B cell (primary cell): ENCODE measurements around the gene KIAA0586. TPM values are rescaled to one million over a fixed set of nuclear protein-coding genes. Genes with fewer than 3 reads are reported as not detected.
"Not testable (repeated sequence)": the region's sequence is repeated elsewhere in the genome, so short reads cannot be mapped to it uniquely, and the experiment has no call there.

Source experiments
- ATAC-seq: fragments of 200-7000 bp; cut with Tn5 transposase; one replicate; pipeline ENCODE4 v1.10.0; 2021; ENCODE audit warnings: low read depth, mild to moderate bottlenecking, moderate number of reproducible peaks, moderate library complexity
- CTCF ChIA-PET: fragments of 350-600 bp; sonication (Branson Sonifier 250); formaldehyde crosslinking; loops from one replicate; lab custom pipeline; 2021; ENCODE audit warnings: antibody characterized with exemption, inconsistent platforms; lab: Charles Lee
- POLR2A ChIA-PET: fragments of 350-600 bp; sonication (Branson Sonifier 250); formaldehyde crosslinking; loops from one replicate; lab custom pipeline; 2021; ENCODE audit warnings: antibody characterized with exemption; lab: Charles Lee
- DNase-seq: peaks from one replicate; pipeline ENCODE4 v3.0.0; 2013
- H2AFZ ChIP-seq: 2 replicates; pipeline ENCODE4 v1.6.1; 2012; ENCODE audit warnings: mild to moderate bottlenecking, low read depth, low read length; ENCODE audit not compliant: insufficient read depth, poor library complexity, severe bottlenecking
- H3K27ac ChIP-seq, 2 donors: 1 replicate in 1 of 2; 2 replicates in 1 of 2; pipeline ENCODE4 v1.5.1; 2012 to 2013; ENCODE audit warnings: low read length in 2 of 2, mild to moderate bottlenecking in 2 of 2, moderate library complexity in 1 of 2
- H3K27me3 ChIP-seq, 4 experiments: fragments of 200-600 bp in 1 of 4; sonication (generic) in 1 of 4; replicated peaks in 1 of 4; 1 replicate in 2 of 4; 2 replicates in 2 of 4; pipeline versions ENCODE4 v1.6.1 to v1.7.0; 2013 to 2016; ENCODE audit warnings: low read length in 3 of 4, mild to moderate bottlenecking in 2 of 4, mixed read lengths in 1 of 4, moderate library complexity in 1 of 4; ENCODE audit not compliant: insufficient read depth in 4 of 4, control insufficient read depth in 3 of 4; ENCODE audit errors: control extremely low read depth in 1 of 4
- H3K36me3 ChIP-seq, 2 experiments: replicated peaks in 1 of 2; 1 replicate in 1 of 2; 2 replicates in 1 of 2; pipeline versions ENCODE4 v1.6.1 to v1.7.1; 2013; ENCODE audit warnings: low read length in 1 of 2; ENCODE audit not compliant: insufficient read depth in 2 of 2, control insufficient read depth in 1 of 2; ENCODE audit errors: control extremely low read depth in 1 of 2, extremely low read depth in 1 of 2
- H3K4me1 ChIP-seq, 2 donors: fragments of 200-600 bp in 1 of 2; sonication (generic) in 1 of 2; 1 replicate in 1 of 2; 2 replicates in 1 of 2; pipeline versions ENCODE4 v1.5.1 to v1.6.1; 2013 to 2017; ENCODE audit warnings: low read length in 2 of 2; ENCODE audit not compliant: control insufficient read depth in 2 of 2, insufficient read depth in 2 of 2
- H3K4me2 ChIP-seq: replicated peaks from 2 replicates; pipeline ENCODE3; 2012; ENCODE audit warnings: mild to moderate bottlenecking, low read depth, low read length; ENCODE audit not compliant: poor library complexity, severe bottlenecking
- H3K4me3 ChIP-seq, 5 experiments: fragments of 200-600 bp in 1 of 5; sonication (generic) in 1 of 5; 1 replicate in 3 of 5; 2 replicates in 2 of 5; pipeline versions ENCODE4 v1.5.1 to v1.7.0; 2011 to 2016; ENCODE audit warnings: low read length in 4 of 5, mild to moderate bottlenecking in 4 of 5, low read depth in 2 of 5, control low read depth in 1 of 5, moderate library complexity in 1 of 5; ENCODE audit not compliant: insufficient read depth in 1 of 5; ENCODE audit errors: control extremely low read depth in 1 of 5, extremely low read depth in 1 of 5
- H3K79me2 ChIP-seq: fragments of 200-600 bp; sonication (generic); one replicate; pipeline ENCODE4 v1.6.0; 2016; ENCODE audit warnings: low read length; ENCODE audit not compliant: control insufficient read depth, insufficient read depth
- H3K9ac ChIP-seq: fragments of 200-600 bp; sonication (generic); 2 replicates; pipeline ENCODE4 v1.6.1; 2017; ENCODE audit warnings: mild to moderate bottlenecking, low read length, moderate library complexity
- H3K9me3 ChIP-seq, 3 donors: one replicate each; pipeline versions ENCODE4 v1.6.1 to v1.7.1; 2013; ENCODE audit warnings: low read length in 2 of 3; ENCODE audit not compliant: control insufficient read depth in 2 of 3, insufficient read depth in 1 of 3; ENCODE audit errors: control extremely low read depth in 1 of 3
- H4K20me1 ChIP-seq: 2 replicates; pipeline ENCODE4 v1.6.0; 2012; ENCODE audit warnings: mild to moderate bottlenecking, low read length; ENCODE audit not compliant: insufficient read depth, control insufficient read depth, poor library complexity, severe bottlenecking
- H3K27ac Mint-ChIP-seq: one replicate; pipeline ENCODE4 v1.8.0; 2021; ENCODE audit warnings: mixed read lengths
- H3K27me3 Mint-ChIP-seq: one replicate; pipeline ENCODE4 v1.8.0; 2021; ENCODE audit warnings: mixed read lengths
- H3K4me1 Mint-ChIP-seq: one replicate; pipeline ENCODE4 v1.8.0; 2021; ENCODE audit warnings: mixed read lengths
- H3K4me3 Mint-ChIP-seq: one replicate; pipeline ENCODE4 v1.8.0; 2021; ENCODE audit warnings: mixed read lengths
- H3K9me3 Mint-ChIP-seq: one replicate; pipeline ENCODE4 v1.8.0; 2022; ENCODE audit warnings: mixed read lengths; ENCODE audit not compliant: insufficient read depth
- EZH2 ChIP-seq: IDR thresholded peaks from 2 replicates; pipeline ENCODE4 v1.6.1; 2012; ENCODE audit warnings: borderline replicate concordance, low read depth, mild to moderate bottlenecking, moderate library complexity, low read length; ENCODE audit not compliant: insufficient read depth, poor library complexity, severe bottlenecking
- WGBS: methylation state at CpG from one replicate; pipeline ENCODE4 v1.1.5; 2013; ENCODE audit warnings: missing lambda C conversion rate; ENCODE audit not compliant: insufficient coverage; 5-methylcytosine and 5-hydroxymethylcytosine counted together
- intact Hi-C: fragments of 100-400 bp; cut with micrococcal nuclease; formaldehyde crosslinking; loops from one replicate; pipeline ENCODE4 v1.10.0; 2022
- polyA plus RNA-seq: library from polyadenylated mRNA; depleted of rRNA; stranded (reverse); fragments of >200 nt; gene quantifications from 2 replicates; pipeline ENCODE4 v1.2.3, GENCODE V29; 2012
- total RNA-seq, 2 donors: library from RNA; stranded (reverse); fragments of 120-200 nt in 1 of 2; gene quantifications; 1 replicate in 1 of 2; 2 replicates in 1 of 2; pipeline versions ENCODE4 v1.2.3 to v1.2.4, GENCODE V29; 2013 to 2022
- TF ChIP-seq, protein P1 (sequence below): fragments of 200-600 bp; IDR thresholded peaks from one replicate; pipeline ENCODE4 v1.8.0; 2022; ENCODE audit warnings: antibody characterized with exemption, mild to moderate bottlenecking

Gene KIAA0586
- total and polyA plus RNA-seq, 2 donors (not counting 1 experiment from before 2014, with no cell fraction given), result 12.2 to 27.5 TPM

DNA sequence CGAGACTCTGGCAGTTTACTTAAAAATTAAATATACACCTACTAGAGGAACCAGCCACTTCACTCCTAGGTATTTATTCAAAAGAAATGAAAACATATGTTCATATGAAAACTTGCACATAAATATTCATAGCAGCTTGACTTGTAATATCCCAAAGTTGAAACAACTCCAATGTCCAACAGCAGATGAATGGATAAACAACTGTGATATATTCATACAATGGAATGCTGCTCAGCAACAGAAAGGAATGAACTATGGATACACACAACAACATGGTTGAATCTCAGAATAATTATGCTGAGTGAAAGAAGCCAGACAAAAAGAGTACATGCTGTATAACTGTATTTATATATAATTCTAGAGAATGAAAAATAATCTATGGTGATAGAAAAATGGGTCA is 156.9 kb downstream of the KIAA0586 start:
- Histone ChIP-seq H3K4me2 (no peak overlapping the region), H3K9ac (no peak overlapping the region), H3K36me3 (no peaks in the 10 kb centered on the region), H3K4me1 (no peaks in the 10 kb centered on the region), H3K9me3 (no peaks in the 10 kb centered on the region), H4K20me1 (no peaks in the 10 kb centered on the region), H2AFZ (no peak overlapping the region), H3K4me3 (no peak overlapping the region), H3K27me3 (no peaks in the 10 kb centered on the region), H3K79me2 (no peaks in the 10 kb centered on the region), H3K27ac (no peak overlapping the region)
- H3K27me3 Mint-ChIP-seq, result peaks cover 17% of the 10 kb centered on the region
- DNase-seq (no peak), ATAC-seq (no peak)
- H3K4me1 Mint-ChIP-seq, result no peaks in the 10 kb centered on the region
- intact Hi-C loops, result no loop called here
- H3K9me3 Mint-ChIP-seq, result peaks cover 7% of the 10 kb centered on the region
- H3K27ac Mint-ChIP-seq, result no peak overlapping the region
- no peak overlapping the region for H3K4me3 Mint-ChIP-seq
- CTCF ChIA-PET, result no interaction called here
- TF ChIP-seq, protein P1, sequence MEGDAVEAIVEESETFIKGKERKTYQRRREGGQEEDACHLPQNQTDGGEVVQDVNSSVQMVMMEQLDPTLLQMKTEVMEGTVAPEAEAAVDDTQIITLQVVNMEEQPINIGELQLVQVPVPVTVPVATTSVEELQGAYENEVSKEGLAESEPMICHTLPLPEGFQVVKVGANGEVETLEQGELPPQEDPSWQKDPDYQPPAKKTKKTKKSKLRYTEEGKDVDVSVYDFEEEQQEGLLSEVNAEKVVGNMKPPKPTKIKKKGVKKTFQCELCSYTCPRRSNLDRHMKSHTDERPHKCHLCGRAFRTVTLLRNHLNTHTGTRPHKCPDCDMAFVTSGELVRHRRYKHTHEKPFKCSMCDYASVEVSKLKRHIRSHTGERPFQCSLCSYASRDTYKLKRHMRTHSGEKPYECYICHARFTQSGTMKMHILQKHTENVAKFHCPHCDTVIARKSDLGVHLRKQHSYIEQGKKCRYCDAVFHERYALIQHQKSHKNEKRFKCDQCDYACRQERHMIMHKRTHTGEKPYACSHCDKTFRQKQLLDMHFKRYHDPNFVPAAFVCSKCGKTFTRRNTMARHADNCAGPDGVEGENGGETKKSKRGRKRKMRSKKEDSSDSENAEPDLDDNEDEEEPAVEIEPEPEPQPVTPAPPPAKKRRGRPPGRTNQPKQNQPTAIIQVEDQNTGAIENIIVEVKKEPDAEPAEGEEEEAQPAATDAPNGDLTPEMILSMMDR, result no peak
- TF ChIP-seq EZH2, result no peak
- no CpG with 5 or more reads among the region's 1 CpG for WGBS
- POLR2A ChIA-PET, result no interaction called here

DNA sequence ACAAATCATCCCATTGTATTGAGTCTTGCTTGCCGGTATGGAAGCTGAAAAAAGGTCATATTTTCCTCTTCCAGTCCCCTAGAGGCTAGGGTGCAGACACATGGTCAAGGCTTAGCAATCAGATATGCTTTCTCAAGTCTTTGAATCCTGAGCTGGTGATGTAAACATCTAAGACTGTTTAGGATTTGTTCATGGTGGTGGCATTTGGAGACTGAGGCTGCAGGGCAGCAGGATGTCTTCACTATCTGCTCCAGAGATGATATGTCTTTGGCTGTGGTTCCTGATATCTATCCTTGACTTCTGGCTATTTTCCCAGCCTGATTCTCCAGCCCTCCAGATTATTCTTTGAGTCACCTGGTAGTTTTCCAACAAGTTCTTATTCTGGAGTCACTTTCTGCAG is 159.8 kb downstream of the KIAA0586 start:
- ChIA-PET POLR2A (no interaction called here), CTCF (no interaction called here)
- no peak for TF ChIP-seq EZH2
- TF ChIP-seq, protein P1, result no peak
- H3K9ac ChIP-seq, result no peak overlapping the region
- ATAC-seq (no peak), DNase-seq (no peak)
- intact Hi-C loops, result no loop called here
- no peaks in the 10 kb centered on the region for H3K9me3 ChIP-seq
- no peaks in the 10 kb centered on the region for H3K27me3 ChIP-seq
- H3K36me3 ChIP-seq, result no peaks in the 10 kb centered on the region
- no peak overlapping the region for H3K4me3 ChIP-seq
- no CpG with 5 or more reads among the region's 1 CpG for WGBS
- Mint-ChIP-seq H3K9me3 (peaks cover 2% of the 10 kb centered on the region), H3K4me1 (no peaks in the 10 kb centered on the region), H3K4me3 (no peak overlapping the region), H3K27me3 (peaks cover 9% of the 10 kb centered on the region), H3K27ac (no peak overlapping the region)
- H3K4me2 ChIP-seq, result no peak overlapping the region
- H3K4me1 ChIP-seq, result no peaks in the 10 kb centered on the region
- no peak overlapping the region for H2AFZ ChIP-seq
- H4K20me1 ChIP-seq, result no peaks in the 10 kb centered on the region
- H3K27ac ChIP-seq, result no peak overlapping the region
- no peaks in the 10 kb centered on the region for H3K79me2 ChIP-seq

DNA sequence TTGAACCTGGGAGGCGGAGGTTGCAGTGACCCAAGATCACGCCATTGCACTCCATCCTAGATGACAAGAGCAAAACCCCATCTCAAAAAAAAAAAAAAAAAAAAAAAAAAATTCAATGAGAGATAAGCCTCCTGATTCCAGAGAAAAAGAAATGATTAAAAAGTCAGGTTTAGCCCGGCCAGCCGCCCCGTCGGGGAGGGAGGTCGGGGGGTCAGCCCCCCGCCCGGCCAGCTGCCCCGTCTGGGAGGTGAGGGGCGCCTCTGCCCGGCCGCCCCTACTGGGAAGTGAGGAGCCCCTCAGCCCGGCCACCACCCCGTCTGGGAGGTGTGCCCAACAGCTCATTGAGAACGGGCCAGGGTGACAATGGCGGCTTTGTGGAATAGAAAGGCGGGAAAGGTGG is 160.8 kb downstream of the KIAA0586 start:
- H3K27ac ChIP-seq, H3K27me3 ChIP-seq, H3K9me3 Mint-ChIP-seq, DNase-seq, H3K4me1 ChIP-seq, H3K9me3 ChIP-seq, POLR2A ChIA-PET, H3K4me3 ChIP-seq, H3K27me3 Mint-ChIP-seq, H3K79me2 ChIP-seq, H3K27ac Mint-ChIP-seq, H3K9ac ChIP-seq, H3K36me3 ChIP-seq, intact Hi-C loops, H3K4me3 Mint-ChIP-seq, H2AFZ ChIP-seq, H3K4me1 Mint-ChIP-seq, H3K4me2 ChIP-seq, H4K20me1 ChIP-seq, ATAC-seq: not testable (repeated sequence)
- WGBS, result 100% methylated on average over 4 of the region's 18 CpGs
- CTCF ChIA-PET, result interaction anchor here (0.6 kb wide), 1 partner anchor 50 kb away, joined by 3 read pairs; no protein-coding TSS in a partner anchor
